ENCODE measurements around the gene PHF21A. TPM values are rescaled to one million over a fixed set of nuclear protein-coding genes. Genes with fewer than 3 reads are reported as not detected.

Gene PHF21A
- total RNA-seq, 1 donor from 2014 or later: 49.6 TPM

GRCh38 chr11:46161201-46161600, 39.9 kb upstream of the PHF21A start:
- no peaks in the 10 kb centered on the region for H3F3A ChIP-seq (ENCODE audit: low read depth)
- no peak overlapping the region for H3K27ac Mint-ChIP-seq
- H3K4me1 Mint-ChIP-seq: peaks cover 3% of the 10 kb centered on the region
- H3K4me2 ChIP-seq: no peak overlapping the region
- H3K9me3 Mint-ChIP-seq: no peaks in the 10 kb centered on the region
- no peak overlapping the region for H2AFZ ChIP-seq (replicated peaks)
- H3K4me3 Mint-ChIP-seq: no peak overlapping the region
- H3K36me3 ChIP-seq: no peaks in the 10 kb centered on the region
- no peak overlapping the region for H3K27ac ChIP-seq
- no peaks in the 10 kb centered on the region for H3K27me3 ChIP-seq
- no peaks in the 10 kb centered on the region for H3K9me3 ChIP-seq (ENCODE audit: low read depth)
- no peak for DNase-seq (ENCODE audit: low spot score)
- no peaks in the 10 kb centered on the region for H3K36me3 Mint-ChIP-seq
- H3K4me3 ChIP-seq: no peak overlapping the region
- H3K27me3 Mint-ChIP-seq (ENCODE audit: insufficient read depth, low read depth): peaks cover 5% of the 10 kb centered on the region
- no peak overlapping the region for H3K9ac ChIP-seq
- H4K20me1 ChIP-seq (ENCODE audit: low read depth): no peaks in the 10 kb centered on the region
- TF ChIP-seq EZH2 (IDR thresholded peaks at IDR 0.05): no peak
- TF ChIP-seq CTCF (IDR thresholded peaks at IDR 0.05): no peak
- TF ChIP-seq EZH2phosphoT487 (IDR thresholded peaks at IDR 0.05): no peak
- H3K79me2 ChIP-seq (ENCODE audit: low read depth): no peaks in the 10 kb centered on the region
- H3K4me1 ChIP-seq: no peaks in the 10 kb centered on the region

GRCh38 chr11:46160100-46160499, 38.8 kb upstream of the PHF21A start:
- Histone ChIP-seq H3K4me3 (no peak overlapping the region), H3K36me3 (no peaks in the 10 kb centered on the region), H3K9me3 (ENCODE audit: low read depth) (no peaks in the 10 kb centered on the region), H3K4me2 (no peak overlapping the region), H3K27me3 (no peaks in the 10 kb centered on the region), H4K20me1 (ENCODE audit: low read depth) (no peaks in the 10 kb centered on the region), H3K4me1 (no peaks in the 10 kb centered on the region), H3K27ac (no peak overlapping the region), H3K79me2 (ENCODE audit: low read depth) (no peaks in the 10 kb centered on the region), H2AFZ (replicated peaks) (no peak overlapping the region), H3K9ac (no peak overlapping the region), H3F3A (ENCODE audit: low read depth) (no peaks in the 10 kb centered on the region)
- no peak for TF ChIP-seq EZH2phosphoT487 (IDR thresholded peaks at IDR 0.05)
- TF ChIP-seq EZH2 (IDR thresholded peaks at IDR 0.05): no peak
- peak; percentile 13 for TF ChIP-seq CTCF (IDR thresholded peaks at IDR 0.05)
- no peak for DNase-seq (ENCODE audit: low spot score)
- Mint-ChIP-seq H3K27ac (no peak overlapping the region), H3K4me1 (peaks cover 3% of the 10 kb centered on the region), H3K27me3 (ENCODE audit: insufficient read depth, low read depth) (peaks cover 5% of the 10 kb centered on the region), H3K4me3 (no peak overlapping the region), H3K36me3 (no peaks in the 10 kb centered on the region), H3K9me3 (no peaks in the 10 kb centered on the region)

- no peak for TF ChIP-seq EZH2phosphoT487 (IDR thresholded peaks at IDR 0.05)
- Mint-ChIP-seq H3K4me1 (peaks cover 3% of the 10 kb centered on the region), H3K27me3 (ENCODE audit: insufficient read depth, low read depth) (peaks cover 5% of the 10 kb centered on the region), H3K36me3 (no peaks in the 10 kb centered on the region), H3K9me3 (no peaks in the 10 kb centered on the region), H3K4me3 (no peak overlapping the region), H3K27ac (no peak overlapping the region)
- H3K4me1 ChIP-seq: no peaks in the 10 kb centered on the region
- DNase-seq (ENCODE audit: low spot score): no peak
- no peak overlapping the region for H3K4me2 ChIP-seq
- H2AFZ ChIP-seq (replicated peaks): no peak overlapping the region
- no peak overlapping the region for H3K27ac ChIP-seq
- no peak overlapping the region for H3K4me3 ChIP-seq
- no peaks in the 10 kb centered on the region for H3K9me3 ChIP-seq (ENCODE audit: low read depth)
- H3K79me2 ChIP-seq (ENCODE audit: low read depth): no peaks in the 10 kb centered on the region
- H3K9ac ChIP-seq: no peak overlapping the region
- no peaks in the 10 kb centered on the region for H3K27me3 ChIP-seq
- no peaks in the 10 kb centered on the region for H3F3A ChIP-seq (ENCODE audit: low read depth)
- H4K20me1 ChIP-seq (ENCODE audit: low read depth): no peaks in the 10 kb centered on the region
- H3K36me3 ChIP-seq: no peaks in the 10 kb centered on the region
These were observed 38.4 kb upstream of the PHF21A start for GRCh38 chr11:46159680-46160079.

- peaks cover 8% of the 10 kb centered on the region for H3K4me1 ChIP-seq
- H3K27ac ChIP-seq: no peak overlapping the region
- no peaks in the 10 kb centered on the region for H4K20me1 ChIP-seq (ENCODE audit: low read depth)
- H3K9ac ChIP-seq: no peak overlapping the region
- H3K27ac Mint-ChIP-seq: no peak overlapping the region
- no peaks in the 10 kb centered on the region for H3K4me1 Mint-ChIP-seq
- H3K27me3 ChIP-seq: no peaks in the 10 kb centered on the region
- no peaks in the 10 kb centered on the region for H3K9me3 ChIP-seq (ENCODE audit: low read depth)
- peak overlapping the region; percentile 13 for H3K4me2 ChIP-seq
- H3K4me3 Mint-ChIP-seq: no peak overlapping the region
- H3F3A ChIP-seq (ENCODE audit: low read depth): no peaks in the 10 kb centered on the region
- TF ChIP-seq EZH2 (IDR thresholded peaks at IDR 0.05): no peak
- TF ChIP-seq CTCF (IDR thresholded peaks at IDR 0.05): no peak
- TF ChIP-seq EZH2phosphoT487 (IDR thresholded peaks at IDR 0.05): no peak
- H3K27me3 Mint-ChIP-seq (ENCODE audit: insufficient read depth, low read depth): peaks cover 7% of the 10 kb centered on the region
- H3K79me2 ChIP-seq (ENCODE audit: low read depth): no peaks in the 10 kb centered on the region
- no peaks in the 10 kb centered on the region for H3K36me3 ChIP-seq
- no peaks in the 10 kb centered on the region for H3K36me3 Mint-ChIP-seq
- DNase-seq (ENCODE audit: low spot score): no peak
- no peak overlapping the region for H3K4me3 ChIP-seq
- peak overlapping the region; percentile 53 for H2AFZ ChIP-seq (replicated peaks)
- no peaks in the 10 kb centered on the region for H3K9me3 Mint-ChIP-seq
These were observed 28.6 kb upstream of the PHF21A start for GRCh38 chr11:46149826-46150225.

Data from neural progenitor cell (in vitro differentiated cells).